SKM-1 (cell line): Measurements from ENCODE around the gene CDK14.
"Not testable (repeated sequence)": the region's sequence is repeated elsewhere in the genome, so short reads cannot be mapped to it uniquely, and the experiment has no call there.

Experiments
- DNase-seq: peaks from one replicate; lab custom pipeline; 2025; ENCODE audit not compliant: unreplicated experiment; lab: John Stamatoyannopoulos, UW

The CDK14 gene

DNA sequence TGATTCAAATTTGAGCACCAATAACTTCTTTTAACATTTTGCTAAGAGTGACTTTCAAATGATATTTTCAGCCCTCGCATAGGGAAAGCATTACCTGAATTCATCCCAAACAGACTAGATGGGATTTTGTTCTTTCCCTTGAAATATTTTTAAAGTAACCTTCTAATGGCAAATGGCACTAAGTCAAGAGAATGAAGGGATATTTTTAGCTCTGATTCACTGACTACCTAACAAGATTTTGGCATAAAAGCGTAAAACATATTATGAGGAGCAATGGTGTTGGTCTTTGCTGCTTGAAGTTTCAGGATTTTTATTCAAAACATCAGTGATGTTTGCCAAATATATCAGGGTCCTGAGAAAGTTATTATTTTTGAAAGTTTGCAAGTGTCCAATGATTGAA lies 290.3 kb downstream of the CDK14 start:
- no peak for DNase-seq

DNA sequence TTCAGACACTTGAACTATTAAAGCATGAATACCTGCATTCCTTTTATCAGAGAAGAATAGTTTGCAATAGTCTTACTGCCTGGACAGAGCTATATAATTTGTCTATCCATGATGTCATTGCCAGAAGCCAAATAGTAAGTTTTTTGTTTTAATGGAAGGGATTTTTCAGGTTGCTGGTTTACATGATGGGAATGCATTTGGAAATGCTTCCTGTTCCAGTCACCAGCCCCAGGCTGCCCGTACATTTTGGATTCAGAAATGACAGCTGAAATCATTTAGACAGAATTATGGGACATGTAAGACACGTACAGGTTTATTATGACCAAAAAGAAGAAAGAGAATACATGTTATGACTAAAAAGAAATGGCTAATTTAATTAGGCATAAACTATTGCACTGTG lies 293.1 kb downstream of the CDK14 start:
- no peak for DNase-seq

DNA sequence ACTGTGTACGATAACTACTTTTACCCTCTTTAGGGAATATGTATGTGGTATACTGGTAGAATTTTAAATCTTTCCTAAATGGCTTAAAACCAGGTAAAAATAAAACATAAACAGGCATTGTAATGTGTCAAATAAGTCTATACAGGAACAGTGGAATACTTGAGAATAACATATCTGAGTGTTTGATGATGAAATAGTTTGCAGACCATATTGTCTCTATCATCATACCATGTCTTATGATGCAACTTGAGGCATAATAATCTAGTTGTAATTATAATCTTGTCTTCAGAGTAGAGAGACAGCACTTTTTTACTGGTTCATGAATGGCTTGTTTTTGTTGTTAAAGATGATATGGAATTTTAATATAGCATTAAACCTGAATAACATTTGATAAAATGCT lies 293.5 kb downstream of the CDK14 start:
- DNase-seq, result no peak

DNA sequence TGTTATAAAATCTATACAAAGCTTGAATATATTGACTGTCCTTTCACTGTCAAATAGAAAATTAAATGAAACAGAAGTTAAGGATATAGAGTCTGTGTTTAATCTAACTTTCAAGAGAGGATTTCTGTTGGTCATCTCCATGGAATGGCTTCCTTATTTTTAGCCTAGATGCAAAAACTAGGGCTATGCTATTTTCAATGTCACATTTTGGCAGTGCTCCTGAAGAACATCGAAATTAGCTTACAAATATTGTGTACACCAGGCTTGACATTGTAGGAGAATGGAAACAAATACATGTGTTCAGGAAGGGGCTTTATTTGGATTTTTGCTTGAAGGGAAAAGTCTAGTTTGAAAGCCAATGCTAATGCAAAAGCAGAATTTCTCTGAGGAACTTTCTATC lies 295.4 kb downstream of the CDK14 start:
- DNase-seq, result no peak

DNA sequence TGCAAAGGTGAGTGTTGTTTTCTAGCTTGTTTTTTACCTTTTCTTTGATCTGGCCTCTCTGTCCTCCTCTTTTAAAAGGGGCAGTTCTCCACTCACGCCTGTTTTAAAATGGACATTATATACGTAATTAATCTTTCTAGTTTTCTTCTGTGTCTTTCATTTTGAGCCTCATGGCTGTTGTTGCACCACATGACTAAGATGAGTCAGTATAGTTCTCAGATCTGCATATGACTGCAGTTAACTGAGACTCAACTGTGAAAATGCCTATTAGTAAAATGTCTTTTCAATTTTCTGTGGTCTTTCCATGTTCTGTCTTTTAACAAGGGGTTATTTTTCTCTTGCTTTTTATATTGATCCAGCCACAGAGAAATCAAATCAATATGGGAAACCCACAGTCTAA lies 296.1 kb downstream of the CDK14 start:
- DNase-seq, result no peak

DNA sequence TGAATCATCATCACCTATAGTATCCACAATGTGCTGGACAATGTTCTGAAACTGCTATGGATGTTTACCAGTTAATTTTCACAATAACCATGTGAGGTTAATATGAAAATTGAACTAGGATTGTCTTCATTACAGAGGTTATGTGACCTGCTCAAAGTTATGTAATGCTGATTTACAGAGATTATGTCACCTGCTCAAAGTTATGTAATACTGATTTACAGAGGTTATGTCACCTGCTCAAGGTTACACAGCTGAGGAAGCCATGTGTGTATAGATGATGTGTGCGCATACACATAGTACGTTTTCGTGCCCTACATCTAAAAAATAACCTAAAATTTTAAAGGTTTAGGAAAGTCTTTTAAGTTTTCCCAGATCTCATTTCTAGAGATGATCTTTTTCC lies 298.0 kb downstream of the CDK14 start:
- DNase-seq, result no peak

DNA sequence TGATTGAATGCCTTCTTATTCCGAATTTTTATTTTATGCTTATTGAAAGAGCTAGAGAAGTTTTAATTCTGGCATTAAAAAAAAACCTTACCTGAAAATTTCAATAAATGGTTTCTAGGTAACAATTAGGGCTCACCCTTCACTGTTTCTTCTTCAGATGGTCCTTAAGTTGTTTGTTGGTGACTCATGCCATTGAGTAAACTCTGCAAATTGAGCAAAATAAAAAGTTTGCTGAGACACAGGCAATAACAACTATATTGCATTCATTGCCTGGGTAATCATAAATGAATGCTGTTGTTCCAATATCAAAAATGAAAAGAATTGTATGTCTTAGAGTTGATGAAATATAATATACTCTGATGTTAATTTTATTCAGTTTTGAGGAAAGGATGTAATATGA lies 300.3 kb downstream of the CDK14 start:
- DNase-seq, result no peak

DNA sequence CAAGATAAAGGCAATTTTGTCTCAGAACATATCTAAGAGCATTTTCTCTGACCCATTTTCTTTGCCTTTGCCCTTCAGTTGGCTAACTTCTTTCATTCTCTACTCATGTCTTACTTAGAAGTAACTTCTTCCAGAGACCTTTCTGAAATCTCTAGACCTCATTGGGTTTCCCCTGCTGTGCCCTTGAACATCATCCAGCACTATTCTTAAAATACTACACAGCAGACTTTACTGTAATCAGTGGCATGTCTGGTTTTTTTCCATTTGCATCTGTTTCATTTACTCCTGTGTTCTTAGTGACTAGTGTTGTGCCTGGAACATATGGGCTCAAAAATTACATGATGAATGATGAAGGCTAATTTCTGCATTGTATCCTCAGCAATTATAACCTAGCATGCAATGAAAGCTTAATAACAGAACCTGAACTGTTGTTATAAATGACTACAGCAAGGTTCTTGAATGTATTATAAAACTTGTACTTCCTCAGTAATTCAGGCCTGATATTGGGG lies 301.9 kb downstream of the CDK14 start:
- DNase-seq, result no peak

DNA sequence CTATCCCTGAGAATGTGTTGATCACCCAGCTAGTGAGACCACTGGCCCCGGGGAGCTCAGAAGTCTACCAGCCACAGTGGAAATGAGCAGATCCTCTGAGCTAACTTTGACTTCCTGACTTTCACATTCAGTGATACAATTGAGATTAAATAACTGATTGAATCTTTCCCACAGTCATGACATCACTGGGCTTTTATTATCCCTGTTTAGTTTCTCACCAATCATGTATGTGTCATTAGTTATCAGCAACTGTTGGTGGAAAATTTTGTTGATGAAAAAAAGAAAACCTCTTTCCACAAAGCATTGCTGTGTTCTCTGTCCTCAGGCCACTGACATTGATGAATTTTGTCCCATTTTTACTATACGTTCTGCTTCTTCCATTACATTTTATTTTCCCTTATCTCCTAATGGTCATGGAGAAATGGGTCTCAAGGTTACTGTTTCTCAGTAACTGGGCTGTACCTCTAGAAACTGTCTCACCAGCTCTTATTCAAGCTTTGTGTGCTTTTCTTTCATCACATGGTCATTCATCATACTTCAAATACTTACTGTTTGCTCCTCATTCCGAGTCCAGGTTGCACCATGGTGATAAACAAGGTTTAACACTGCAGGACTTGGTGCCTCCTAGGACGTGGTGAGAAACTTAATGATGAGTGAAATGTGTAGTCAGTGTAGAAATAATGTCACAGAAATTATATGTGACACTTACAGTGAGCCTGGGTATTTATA lies 304.7 kb downstream of the CDK14 start:
- DNase-seq, result no peak

DNA sequence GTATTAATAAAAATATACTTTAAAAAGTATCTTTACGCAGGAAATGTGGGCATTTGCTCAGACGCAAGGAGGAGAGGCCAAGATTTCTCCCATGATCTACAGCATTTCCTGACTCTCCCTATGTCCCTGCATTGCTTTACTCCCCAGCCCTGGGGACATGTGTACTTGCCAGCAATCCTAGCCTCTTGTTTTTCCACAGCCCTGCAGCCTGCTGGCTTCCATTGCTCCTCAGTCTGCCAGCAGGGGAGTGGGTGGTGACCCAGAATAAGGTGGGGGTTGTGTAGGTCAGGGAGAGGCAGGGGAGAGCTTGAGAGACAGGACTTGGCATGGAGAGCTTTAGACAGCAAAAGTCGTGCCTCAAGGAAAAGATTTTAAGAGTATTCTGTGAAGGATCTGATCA lies 307.7 kb downstream of the CDK14 start:
- no peak for DNase-seq

DNA sequence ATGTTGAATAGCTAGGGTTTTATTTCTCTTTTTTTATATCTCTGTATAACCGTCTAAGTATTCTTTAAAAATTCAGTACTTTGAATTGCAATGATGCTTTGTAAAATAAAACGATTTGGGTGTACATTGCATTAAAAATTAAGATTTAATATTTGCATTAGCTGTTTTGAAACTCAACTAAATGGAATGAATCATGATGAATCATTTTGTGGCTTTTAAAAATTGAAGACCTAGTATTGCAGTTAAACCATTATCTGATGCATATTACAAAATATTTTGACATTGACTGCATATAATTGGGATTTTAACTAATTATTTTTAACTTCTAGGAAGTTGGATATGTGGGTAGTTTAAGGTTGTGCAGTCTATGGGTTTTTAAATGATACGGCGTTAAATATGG lies 314.0 kb downstream of the CDK14 start:
- DNase-seq, result no peak

DNA sequence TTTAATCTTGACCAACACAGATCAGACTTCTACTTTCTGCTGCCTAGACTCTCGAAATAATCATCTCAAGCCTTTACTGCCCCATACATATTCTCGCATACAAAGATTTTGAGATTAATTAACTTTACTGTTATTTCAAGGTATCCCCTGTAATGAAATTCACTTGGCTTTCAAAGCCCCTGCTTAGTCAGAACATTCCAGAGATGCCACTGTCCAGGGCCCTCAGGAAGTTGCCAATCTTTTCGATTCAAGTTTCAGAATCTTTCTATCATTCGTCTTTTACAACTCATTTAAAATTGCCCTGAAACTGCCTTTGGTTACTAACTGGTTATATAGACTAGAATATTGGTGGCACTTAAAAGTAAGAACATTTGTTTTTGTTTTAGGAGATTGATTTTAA lies 320.2 kb downstream of the CDK14 start:
- no peak for DNase-seq

DNA sequence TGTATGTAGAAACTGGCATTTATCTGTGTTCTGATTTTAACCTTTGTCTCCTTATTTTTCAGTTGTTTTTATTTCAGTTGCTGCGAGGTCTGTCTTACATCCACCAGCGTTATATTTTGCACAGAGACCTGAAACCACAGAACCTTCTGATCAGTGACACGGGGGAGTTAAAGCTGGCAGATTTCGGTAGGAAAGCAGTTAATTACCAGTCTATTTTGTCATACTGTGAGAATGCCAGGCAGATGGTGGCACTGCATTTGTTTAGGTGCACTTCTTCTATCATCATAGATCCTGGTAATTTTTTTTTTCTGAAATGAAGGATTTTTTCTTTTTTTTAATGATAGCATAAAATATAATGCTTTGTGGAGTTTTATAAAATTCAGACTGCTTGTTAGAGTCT lies 321.4 kb downstream of the CDK14 start:
- no peak for DNase-seq

DNA sequence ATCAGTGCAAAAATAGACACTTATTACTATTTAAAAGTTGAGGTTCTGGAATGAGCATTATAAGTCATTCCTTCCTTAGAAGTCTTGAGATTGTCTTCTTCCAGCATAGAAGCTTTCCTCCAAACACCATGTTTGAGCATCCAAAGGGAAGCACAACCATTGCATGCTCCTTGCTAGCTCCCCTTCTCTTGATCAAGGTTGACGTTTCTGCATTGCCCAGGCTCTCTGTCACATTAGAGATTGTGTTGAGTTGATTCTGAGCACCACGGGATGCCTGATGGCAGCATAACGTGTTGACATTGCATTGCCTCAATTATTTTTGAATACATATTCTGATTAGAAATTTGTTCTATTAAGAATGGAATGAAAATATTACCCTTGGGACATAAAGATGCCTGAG lies 322.2 kb downstream of the CDK14 start:
- no peak for DNase-seq

DNA sequence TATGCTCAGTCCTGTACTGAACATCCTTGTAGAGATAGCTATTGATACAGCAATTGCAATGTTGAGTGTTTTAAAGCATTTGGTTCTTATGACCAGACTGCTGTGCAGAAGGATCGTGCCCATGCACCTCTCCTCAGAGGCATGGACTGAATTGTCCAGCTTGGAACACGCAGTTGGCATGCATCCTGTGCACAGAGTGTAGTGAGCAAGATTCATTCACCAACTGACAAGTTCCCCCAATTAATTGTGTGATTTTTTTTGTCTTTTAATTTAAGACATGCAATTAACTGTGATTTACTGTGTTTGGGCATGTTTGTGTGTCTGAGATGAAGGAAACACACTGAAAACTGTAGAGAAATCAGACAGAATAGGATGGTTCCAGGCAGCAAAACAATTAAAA lies 323.7 kb downstream of the CDK14 start:
- DNase-seq, result no peak

DNA sequence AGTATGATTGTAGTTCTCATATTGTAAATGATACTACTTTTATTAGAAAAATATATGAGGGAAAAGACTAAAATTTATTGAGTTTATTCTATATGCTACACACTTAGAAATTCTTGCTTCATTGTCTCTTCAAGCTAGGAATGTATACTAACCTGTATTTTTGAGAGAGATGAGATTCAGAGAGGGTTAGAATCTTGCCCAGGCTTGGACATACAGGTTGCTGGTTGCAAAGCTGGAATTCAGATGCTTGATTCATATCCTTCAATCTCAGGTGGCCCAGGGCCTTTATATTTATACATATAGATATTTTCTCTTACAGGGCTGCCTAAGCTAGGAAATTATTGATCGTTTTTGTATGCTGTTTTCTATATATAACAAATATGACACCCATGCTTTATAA lies 324.2 kb downstream of the CDK14 start:
- no peak for DNase-seq

DNA sequence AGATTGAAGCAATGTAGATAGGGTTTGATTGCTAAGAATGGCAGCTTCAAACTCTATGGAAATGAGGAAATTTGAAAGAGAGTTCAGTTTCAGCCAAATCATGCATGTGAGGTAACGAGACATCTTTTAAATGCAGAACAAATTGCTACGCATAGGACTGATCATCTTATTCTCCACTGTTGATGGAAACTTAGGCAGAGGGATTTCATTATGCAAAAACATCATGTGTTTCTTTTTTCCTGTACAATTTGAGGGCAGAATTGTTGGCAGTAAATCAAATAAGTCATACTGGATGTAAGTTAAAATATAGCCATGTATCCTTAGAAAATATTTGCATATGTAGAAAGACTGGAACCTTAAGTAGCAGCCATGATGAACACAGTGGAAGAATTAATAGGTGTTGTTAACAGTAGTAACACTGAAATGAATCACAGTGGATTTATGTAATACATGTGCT lies 327.4 kb downstream of the CDK14 start:
- DNase-seq, result no peak

DNA sequence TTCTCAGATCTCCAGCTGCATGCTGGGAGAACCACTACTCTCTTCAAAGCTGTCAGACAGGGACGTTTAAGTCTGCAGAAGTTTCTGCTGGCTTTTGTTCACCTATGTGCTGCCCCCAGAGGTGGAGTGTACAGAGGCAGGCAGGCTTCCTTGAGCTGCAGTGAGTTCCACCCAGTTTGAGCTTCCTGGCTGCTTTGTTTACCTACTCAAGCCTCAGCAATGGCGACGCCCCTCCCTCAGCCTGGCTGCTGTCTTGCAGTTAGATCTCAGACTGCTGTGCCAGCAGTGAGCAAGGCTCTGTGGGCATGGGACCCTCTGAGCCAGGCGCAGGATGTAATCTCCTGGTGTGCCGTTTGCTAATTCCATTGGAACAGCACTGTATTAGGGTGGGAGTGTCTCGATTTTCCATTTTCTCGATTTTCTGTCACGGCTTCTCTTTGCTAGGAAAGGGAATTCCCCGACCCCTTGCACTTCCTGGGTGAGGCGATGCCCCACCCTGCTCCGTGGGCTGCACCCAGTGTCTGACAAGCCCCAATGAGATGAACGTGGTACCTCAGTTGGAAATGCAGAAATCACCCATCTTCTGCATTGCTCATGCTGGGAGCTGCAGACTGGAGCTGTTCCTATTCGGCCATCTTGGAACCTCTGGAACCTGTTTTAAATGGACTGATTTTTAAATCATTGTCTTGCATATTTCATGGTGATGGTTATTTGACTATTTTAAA lies 332.7 kb downstream of the CDK14 start:
- not testable (repeated sequence) for DNase-seq

DNA sequence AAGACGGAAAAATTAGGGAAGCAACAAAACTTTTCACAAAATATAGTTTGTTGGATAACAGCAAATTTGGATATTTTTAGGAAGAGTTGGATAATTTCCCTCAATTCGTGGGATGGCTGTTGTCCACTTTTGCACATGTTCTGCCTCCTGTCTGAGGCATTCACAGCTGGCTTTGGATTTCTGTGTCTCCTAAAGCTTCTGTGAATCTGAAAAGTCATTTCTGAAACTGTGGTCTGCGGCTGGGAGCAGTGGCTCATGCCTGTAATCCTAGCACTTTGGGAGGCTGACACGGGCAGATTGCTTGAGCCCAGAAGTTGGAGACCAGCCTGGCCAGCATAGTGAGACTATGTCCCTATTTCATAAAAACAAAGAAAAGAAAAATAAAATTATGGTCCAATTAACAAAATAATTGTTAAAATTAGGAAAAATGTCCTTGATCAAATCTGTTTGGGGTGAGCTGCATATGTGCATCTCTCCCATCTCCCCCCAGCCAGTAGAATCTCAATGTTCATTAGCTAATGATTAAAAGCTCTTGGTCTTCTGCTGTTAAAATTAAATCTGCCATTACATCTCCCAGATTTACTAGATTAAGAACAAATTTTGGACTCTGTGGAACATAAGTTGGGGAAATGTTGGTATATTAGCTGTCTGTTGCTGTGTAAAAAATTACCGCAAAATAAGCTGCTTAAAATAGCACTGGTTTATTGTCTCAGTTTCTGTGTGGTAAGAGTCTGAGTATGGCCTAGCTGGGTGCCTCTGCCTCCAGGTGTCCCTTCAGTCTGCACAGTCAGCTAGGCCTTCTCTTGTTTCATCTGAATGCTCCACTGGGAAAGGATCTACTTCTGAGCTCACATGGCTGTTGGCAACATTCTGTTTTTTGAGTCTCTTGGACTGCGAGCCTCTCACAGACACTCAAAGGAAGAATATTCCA lies 336.1 kb downstream of the CDK14 start:
- no peak for DNase-seq

DNA sequence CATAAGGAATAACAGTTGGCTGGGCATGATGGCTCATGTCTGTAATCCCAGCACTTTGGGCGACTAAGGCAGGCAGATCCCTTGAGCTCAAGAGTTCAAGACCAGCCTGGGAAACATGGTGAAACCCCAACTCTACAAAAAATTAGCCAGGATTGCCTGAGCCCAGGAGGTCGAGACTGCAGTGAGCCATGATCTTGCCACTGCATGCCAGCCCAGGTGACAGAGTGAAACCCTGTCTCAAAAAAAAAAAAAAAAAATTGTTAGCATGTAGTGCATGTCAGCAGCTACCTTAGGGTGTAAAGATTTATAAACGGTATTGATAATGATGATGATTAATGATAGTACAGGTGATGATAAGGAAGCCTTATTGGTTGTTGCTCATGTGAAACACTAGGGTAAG lies 336.9 kb downstream of the CDK14 start:
- no peak for DNase-seq

DNA sequence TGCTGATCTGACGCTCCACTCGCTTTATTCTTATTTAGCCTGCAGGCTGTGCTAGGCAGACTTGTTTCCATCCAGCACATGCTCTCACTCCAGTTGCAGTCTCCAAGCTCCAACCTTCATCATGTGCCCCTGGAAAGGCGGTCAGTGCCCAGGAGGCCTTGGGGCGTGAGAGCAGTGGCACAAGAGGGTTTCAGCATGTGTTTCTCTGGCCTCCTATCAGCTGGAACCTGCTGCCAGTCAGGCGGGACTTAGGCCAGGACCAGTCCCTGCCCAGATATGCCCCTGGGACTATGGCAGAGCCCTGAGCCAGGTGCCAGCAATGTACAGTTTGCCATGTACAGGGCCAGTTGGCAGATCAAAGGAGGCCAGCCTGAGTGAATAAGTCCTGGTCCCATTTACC lies 337.9 kb downstream of the CDK14 start:
- no peak for DNase-seq

DNA sequence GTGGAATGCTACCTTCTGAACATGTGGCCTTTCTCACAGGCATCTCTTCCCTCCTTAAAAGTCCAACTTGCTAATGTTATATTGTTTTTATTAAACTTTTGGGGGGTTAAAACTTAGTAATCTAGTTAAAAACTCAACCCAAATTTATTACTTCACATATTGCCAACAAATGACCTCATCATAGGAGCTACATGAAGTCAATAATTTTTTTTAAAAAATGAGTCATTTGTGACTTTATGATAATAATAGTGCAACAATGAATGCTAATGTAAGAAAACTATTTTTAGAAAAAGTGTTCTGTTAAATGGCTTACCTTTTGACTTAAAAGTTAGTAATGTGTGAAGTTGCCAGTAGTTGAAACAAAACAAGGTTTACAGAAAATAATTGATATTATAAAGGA lies 342.2 kb downstream of the CDK14 start:
- DNase-seq, result no peak
